IMR-90 (cell line): Measurements from ENCODE around the gene INPP5F. TPM values are rescaled to one million over a fixed set of nuclear protein-coding genes. Genes with fewer than 3 reads are reported as not detected.

ENCODE experiments used
- ATAC-seq: fragments of 200-7000 bp; cut with Tn5 transposase; 2 replicates; pipeline ENCODE4 v1.9.1; 2020; ENCODE audit warnings: low read depth, mild to moderate bottlenecking, moderate library complexity
- BruUV-seq: library from RNA; stranded (reverse); fragments of 400-500 nt; replicated peaks from 2 replicates; lab custom pipeline; 2021; lab: Mats Ljungman, UMichigan
- CTCF ChIA-PET: fragments of 300-600 bp; formaldehyde crosslinking; extraction: SDS; loops from one replicate; lab custom pipeline; 2021; ENCODE audit warnings: antibody characterized with exemption; lab: Yijun Ruan, JAX
- POLR2A ChIA-PET: fragments of 300-600 bp; sonication (Branson Sonifier 250); formaldehyde crosslinking; loops from one replicate; lab custom pipeline; 2022; ENCODE audit warnings: antibody characterized with exemption; ENCODE audit not compliant: unreplicated experiment; lab: Charles Lee
- DNase-seq: peaks from one replicate; pipeline ENCODE4 v3.0.0; 2013
- H2AFZ ChIP-seq: replicated peaks from 2 replicates; pipeline ENCODE3; 2013; ENCODE audit warnings: low read length, mild to moderate bottlenecking; ENCODE audit not compliant: poor library complexity
- H2AK5ac ChIP-seq: 2 replicates; pipeline ENCODE4 v1.6.1; 2013; ENCODE audit warnings: low read depth, low read length, inconsistent platforms
- H2AK9ac ChIP-seq: replicated peaks from 2 replicates; pipeline ENCODE3; 2013; ENCODE audit warnings: mild to moderate bottlenecking, low read depth, low read length, moderate library complexity; ENCODE audit not compliant: poor library complexity
- H2BK120ac ChIP-seq: 2 replicates; pipeline ENCODE4 v1.6.1; 2013; ENCODE audit warnings: low read depth, low read length, inconsistent platforms
- H2BK15ac ChIP-seq: 3 replicates; pipeline ENCODE4 v1.6.1; 2013; ENCODE audit warnings: low read depth, low read length, inconsistent platforms
- H2BK20ac ChIP-seq: 2 replicates; pipeline ENCODE4 v1.6.1; 2013; ENCODE audit warnings: low read depth, mild to moderate bottlenecking, inconsistent platforms, low read length, moderate library complexity
- H2BK5ac ChIP-seq: 2 replicates; pipeline ENCODE4 v1.6.1; 2013; ENCODE audit warnings: mild to moderate bottlenecking, low read depth, low read length, inconsistent platforms; ENCODE audit not compliant: poor library complexity, severe bottlenecking
- H3K14ac ChIP-seq: replicated peaks from 2 replicates; pipeline ENCODE4 v1.6.1; 2013; ENCODE audit warnings: low read depth, low read length, inconsistent platforms
- H3K18ac ChIP-seq: 2 replicates; pipeline ENCODE4 v1.6.1; 2013; ENCODE audit warnings: low read depth, low read length, control low read depth
- H3K23ac ChIP-seq: 2 replicates; pipeline ENCODE4 v1.6.1; 2013; ENCODE audit warnings: low read depth, low read length, inconsistent platforms
- H3K27ac ChIP-seq: 2 replicates; pipeline ENCODE4 v1.5.1; 2013; ENCODE audit warnings: mild to moderate bottlenecking, control low read depth, low read length; ENCODE audit not compliant: insufficient read depth
- H3K27me3 ChIP-seq: 2 replicates; pipeline ENCODE4 v1.6.1; 2013; ENCODE audit warnings: low read length; ENCODE audit not compliant: control insufficient read depth, insufficient read depth
- H3K36me3 ChIP-seq: 2 replicates; pipeline ENCODE4 v1.6.1; 2013; ENCODE audit warnings: low read length, mixed read lengths; ENCODE audit not compliant: control insufficient read depth, insufficient read depth
- H3K4ac ChIP-seq: 2 replicates; pipeline ENCODE4 v1.6.1; 2013; ENCODE audit warnings: low read depth, low read length, inconsistent platforms
- H3K4me1 ChIP-seq: 2 replicates; pipeline ENCODE4 v1.6.1; 2013; ENCODE audit warnings: low read length, mixed read lengths; ENCODE audit not compliant: control insufficient read depth, insufficient read depth
- H3K4me2 ChIP-seq: 2 replicates; pipeline ENCODE4 v1.6.1; 2013; ENCODE audit warnings: low read depth, mild to moderate bottlenecking, control low read depth, low read length, moderate library complexity
- H3K4me3 ChIP-seq: 2 replicates; pipeline ENCODE4 v1.5.1; 2013; ENCODE audit warnings: low read depth, mild to moderate bottlenecking, control low read depth, low read length, moderate library complexity; ENCODE audit not compliant: insufficient read depth
- H3K56ac ChIP-seq: 2 replicates; pipeline ENCODE4 v1.6.1; 2013; ENCODE audit warnings: low read length, inconsistent platforms; ENCODE audit not compliant: insufficient read depth; ENCODE audit errors: extremely low read depth
- H3K79me1 ChIP-seq, 2 experiments: 2 replicates each; pipeline ENCODE4 v1.6.1; 2013; ENCODE audit warnings: low read length in 2 of 2, inconsistent platforms in 1 of 2, low read depth in 1 of 2
- H3K9ac ChIP-seq: 2 replicates; pipeline ENCODE4 v1.6.1; 2013; ENCODE audit warnings: low read depth, low read length, control low read depth
- H3K9me1 ChIP-seq: 2 replicates; pipeline ENCODE4 v1.6.1; 2013; ENCODE audit warnings: low read length, inconsistent platforms; ENCODE audit not compliant: insufficient read depth
- H3K9me3 ChIP-seq: 2 replicates; pipeline ENCODE4 v1.6.1; 2013; ENCODE audit warnings: low read length; ENCODE audit not compliant: control insufficient read depth, insufficient read depth
- H4K20me1 ChIP-seq: 2 replicates; pipeline ENCODE4 v1.6.1; 2013; ENCODE audit warnings: low read length, inconsistent platforms; ENCODE audit not compliant: insufficient read depth
- H4K5ac ChIP-seq: 2 replicates; pipeline ENCODE4 v1.6.1; 2013; ENCODE audit warnings: mild to moderate bottlenecking, low read depth, low read length, control low read depth
- H4K8ac ChIP-seq, 2 experiments: 2 replicates each; pipeline ENCODE4 v1.6.1; 2013; ENCODE audit warnings: low read depth in 2 of 2, low read length in 2 of 2, control low read depth in 1 of 2, inconsistent platforms in 1 of 2
- H4K91ac ChIP-seq: 2 replicates; pipeline ENCODE4 v1.6.1; 2013; ENCODE audit warnings: low read depth, low read length, inconsistent platforms; ENCODE audit not compliant: insufficient read depth
- BHLHE40 ChIP-seq: fragments of 150-350 bp; IDR thresholded peaks from 2 replicates; pipeline ENCODE4 v1.6.1; 2016; ENCODE audit warnings: mild to moderate bottlenecking, low read depth, low read length
- CEBPB ChIP-seq: IDR thresholded peaks from 2 replicates; pipeline ENCODE4 v1.6.1; 2012; ENCODE audit warnings: low read depth, low read length, improper control_type of control experiment
- CHD1 ChIP-seq: IDR thresholded peaks from 2 replicates; pipeline ENCODE4 v1.6.1; 2012; ENCODE audit warnings: low read depth, low read length, improper control_type of control experiment
- CTCF ChIP-seq: conservative IDR thresholded peaks from 2 replicates; pipeline ENCODE4 v1.5.1; 2012; ENCODE audit warnings: mild to moderate bottlenecking, low read depth, low read length, improper control_type of control experiment
- ELK1 ChIP-seq: fragments of 150-350 bp; IDR thresholded peaks from 2 replicates; pipeline ENCODE4 v1.6.1; 2016; ENCODE audit warnings: low read depth, mild to moderate bottlenecking, low read length, moderate library complexity, borderline replicate concordance
- FOS ChIP-seq: fragments of 150-350 bp; IDR thresholded peaks from 2 replicates; pipeline ENCODE4 v1.6.1; 2016; ENCODE audit warnings: low read depth, low read length
- MAFK ChIP-seq: IDR thresholded peaks from 2 replicates; pipeline ENCODE4 v1.6.1; 2012; ENCODE audit warnings: low read depth, low read length, improper control_type of control experiment
- MAZ ChIP-seq: IDR thresholded peaks from 2 replicates; pipeline ENCODE4 v1.6.1; 2012; ENCODE audit warnings: low read depth, mild to moderate bottlenecking, low read length, improper control_type of control experiment, moderate library complexity, borderline replicate concordance
- MXI1 ChIP-seq: IDR thresholded peaks from 2 replicates; pipeline ENCODE4 v1.6.1; 2012; ENCODE audit warnings: low read depth, mild to moderate bottlenecking, low read length, moderate library complexity, borderline replicate concordance
- NFE2L2 ChIP-seq: fragments of 150-350 bp; IDR thresholded peaks from 2 replicates; pipeline ENCODE4 v1.6.1; 2016; ENCODE audit warnings: low read depth, mild to moderate bottlenecking, low read length
- POLR2A ChIP-seq: IDR thresholded peaks from 2 replicates; pipeline ENCODE4 v1.6.1; 2012; ENCODE audit warnings: mild to moderate bottlenecking, low read depth, low read length
- RAD21 ChIP-seq: IDR thresholded peaks from 2 replicates; pipeline ENCODE4 v1.6.1; 2012; ENCODE audit warnings: low read length, improper control_type of control experiment
- RFX5 ChIP-seq: IDR thresholded peaks from 2 replicates; pipeline ENCODE4 v1.8.0; 2012; ENCODE audit warnings: low read depth, mild to moderate bottlenecking, low read length, moderate library complexity
- SMC3 ChIP-seq: fragments of 150-350 bp; IDR thresholded peaks from 2 replicates; pipeline ENCODE4 v1.6.1; 2016; ENCODE audit warnings: low read depth, mild to moderate bottlenecking, antibody characterized with exemption, low read length, moderate library complexity
- USF2 ChIP-seq: fragments of 150-350 bp; IDR thresholded peaks from 2 replicates; pipeline ENCODE4 v1.6.1; 2017; ENCODE audit warnings: mild to moderate bottlenecking, antibody characterized with exemption, low read length, low read depth
- WGBS, 2 experiments: methylation state at CpG; one replicate each; pipeline versions ENCODE4 v1.1.5 to v1.1.7; 2013; ENCODE audit warnings: missing lambda C conversion rate in 2 of 2; ENCODE audit not compliant: insufficient read length in 1 of 2; ENCODE audit errors: extremely low coverage in 2 of 2; 5-methylcytosine and 5-hydroxymethylcytosine counted together
- dilution Hi-C: fragments of 300-500 bp; cut with HindIII; formaldehyde crosslinking; loops from one replicate; pipeline ENCODE4 v1.14.3; 2018; ENCODE audit warnings: low sequenced_read_pairs; ENCODE audit not compliant: unreplicated experiment
- in situ Hi-C: fragments of 300-500 bp; cut with MboI; formaldehyde crosslinking; loops from 3 replicates; pipeline ENCODE4 v1.14.3; 2019; ENCODE audit warnings: low sequenced_read_pairs, inconsistent platforms, mixed read lengths
- intact Hi-C: fragments of 100-400 bp; cut with micrococcal nuclease; formaldehyde crosslinking; loops from 2 replicates; pipeline ENCODE4 v1.10.0; 2022
- polyA plus RNA-seq, 3 experiments: library from polyadenylated mRNA; depleted of rRNA; stranded (reverse); fragments of >200 nt; gene quantifications; 2 replicates each; pipeline ENCODE4 v1.2.3, GENCODE V29; 2012; ENCODE audit warnings: low replicate concordance in 1 of 3
- total RNA-seq: library from RNA; depleted of rRNA; stranded (reverse); fragments of >200 nt; gene quantifications from 2 replicates; pipeline ENCODE4 v1.2.3, GENCODE V29; 2012

The INPP5F gene
- total and polyA plus RNA-seq, 2 of the 4 experiments (the other 2 are of a cell fraction), result 19.0 to 29.6 TPM

- Histone ChIP-seq H3K27ac (no peak overlapping the region), H3K36me3 (no peaks in the 10 kb centered on the region), H2AK5ac (no peak overlapping the region), H3K14ac (no peak overlapping the region), H4K91ac (no peak overlapping the region), H3K4me2 (no peak overlapping the region), H2BK20ac (no peak overlapping the region), H4K8ac (no peak overlapping the region), H3K79me1 (no peaks in the 10 kb centered on the region), H3K23ac (no peak overlapping the region; the same call in 1 of the 2 replicates), H4K5ac (no peak overlapping the region), H2BK120ac (no peak overlapping the region), H3K9ac (no peak overlapping the region), H2AK9ac (no peak overlapping the region), H3K9me3 (no peaks in the 10 kb centered on the region), H3K9me1 (no peaks in the 10 kb centered on the region), H3K27me3 (no peaks in the 10 kb centered on the region), H4K20me1 (no peaks in the 10 kb centered on the region), H2BK5ac (no peak overlapping the region), H3K18ac (no peak overlapping the region), H2BK15ac (no peak overlapping the region), H3K4me1 (no peaks in the 10 kb centered on the region), H3K4me3 (no peak overlapping the region), H3K56ac (no peak overlapping the region), H2AFZ (peak overlapping the region; percentile 76), H3K4ac (no peak overlapping the region)
- ChIA-PET CTCF (interaction anchor here (0.6 to 1.2 kb wide), 2 partner anchors 10 to 35 kb away, joined by 3 to 6 read pairs; no protein-coding TSS in a partner anchor), POLR2A (interaction anchor here (0.6 kb wide), 1 partner anchor 1080 kb away, joined by 3 read pairs; no protein-coding TSS in a partner anchor)
- ATAC-seq (peak; percentile 44), DNase-seq (no peak)
- no peak for TF ChIP-seq FOS
- no peak for TF ChIP-seq NFE2L2
- no peak for TF ChIP-seq POLR2A
- no peak for TF ChIP-seq MAZ
- no peak for TF ChIP-seq ELK1
- TF ChIP-seq MAFK, result no peak
- no peak for TF ChIP-seq BHLHE40
- no peak for TF ChIP-seq CEBPB
- no peak for TF ChIP-seq RAD21
- no peak for TF ChIP-seq RFX5
- TF ChIP-seq USF2, result no peak
- no peak for TF ChIP-seq CTCF
- TF ChIP-seq MXI1, result no peak
- TF ChIP-seq SMC3, result no peak
- no peak for TF ChIP-seq CHD1
- intact Hi-C loops, result no loop called here
- no TSS peak for BruUV-seq
- WGBS, 2 experiments, result 40% methylated on average over 1 of the region's 8 CpGs; no CpG with 5 or more reads in 1 of the 2 experiments
- in situ Hi-C loops, result no loop called here
- dilution Hi-C loops, result no loop called here
Observed at GRCh38 chr10:119715628-119716505, 10.0 kb upstream of the INPP5F start.
